MM.1S (cell line): ENCODE results near the gene PKP4.

Experiments used
- CTCF ChIP-seq: fragments of 300-600 bp; sonication (generic); IDR thresholded peaks from 2 replicates; pipeline ENCODE4 v1.5.1; 2016; ENCODE audit warnings: antibody characterized with exemption, low read length, mixed read lengths
- EZH2 ChIP-seq: fragments of 300-600 bp; sonication (generic); optimal IDR thresholded peaks from 2 replicates; pipeline ENCODE3; 2017; ENCODE audit warnings: low read depth, mild to moderate bottlenecking, antibody characterized with exemption, low read length, mixed read lengths

- TF ChIP-seq CTCF (no peak), EZH2 (no peak)
Observed at GRCh38 chr2:158533009-158533408, 76.3 kb downstream of the PKP4 start.
